Vagina (tissue), 2 donors: Measurements from ENCODE around the gene MRPL10.

ENCODE experiments used
- POLR2AphosphoS5 ChIP-seq, 2 donors: sonication (generic); formaldehyde crosslinking; IDR thresholded peaks; one replicate each; pipeline ENCODE4 v1.9.0; 2017; ENCODE audit warnings: antibody characterized with exemption in 2 of 2, mild to moderate bottlenecking in 2 of 2, low read depth in 1 of 2; ENCODE audit not compliant: insufficient read depth in 1 of 2
- TF ChIP-seq, protein P1 (sequence below), 3 experiments: fragments of 450-650 bp in 2 of 3; fragments of 200-600 bp in 1 of 3; sonication (generic) in 1 of 3; IDR thresholded peaks; one replicate each; pipeline ENCODE4 v1.5.1; 2017 to 2019; ENCODE audit warnings: antibody characterized with exemption in 3 of 3, mild to moderate bottlenecking in 2 of 3, moderate library complexity in 2 of 3

DNA sequence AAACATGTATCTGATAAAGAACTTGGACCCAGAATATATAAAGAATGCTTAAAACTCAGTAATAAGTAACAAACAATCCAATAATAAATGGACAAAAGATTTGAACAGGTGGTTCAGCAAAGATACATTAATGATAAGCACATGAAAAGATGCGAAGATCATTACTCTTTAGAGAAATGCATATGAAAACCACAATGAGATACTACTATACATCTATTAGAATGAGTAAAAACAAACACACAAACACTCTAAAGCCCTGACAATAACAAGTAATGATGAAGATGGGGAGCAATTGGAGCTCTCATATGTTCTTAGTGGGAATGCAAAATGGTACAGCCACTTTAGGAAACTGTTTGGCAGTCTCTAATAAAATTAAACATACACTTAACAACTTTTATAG lies 38.9 kb downstream of the MRPL10 start:
- TF ChIP-seq, protein P1, sequence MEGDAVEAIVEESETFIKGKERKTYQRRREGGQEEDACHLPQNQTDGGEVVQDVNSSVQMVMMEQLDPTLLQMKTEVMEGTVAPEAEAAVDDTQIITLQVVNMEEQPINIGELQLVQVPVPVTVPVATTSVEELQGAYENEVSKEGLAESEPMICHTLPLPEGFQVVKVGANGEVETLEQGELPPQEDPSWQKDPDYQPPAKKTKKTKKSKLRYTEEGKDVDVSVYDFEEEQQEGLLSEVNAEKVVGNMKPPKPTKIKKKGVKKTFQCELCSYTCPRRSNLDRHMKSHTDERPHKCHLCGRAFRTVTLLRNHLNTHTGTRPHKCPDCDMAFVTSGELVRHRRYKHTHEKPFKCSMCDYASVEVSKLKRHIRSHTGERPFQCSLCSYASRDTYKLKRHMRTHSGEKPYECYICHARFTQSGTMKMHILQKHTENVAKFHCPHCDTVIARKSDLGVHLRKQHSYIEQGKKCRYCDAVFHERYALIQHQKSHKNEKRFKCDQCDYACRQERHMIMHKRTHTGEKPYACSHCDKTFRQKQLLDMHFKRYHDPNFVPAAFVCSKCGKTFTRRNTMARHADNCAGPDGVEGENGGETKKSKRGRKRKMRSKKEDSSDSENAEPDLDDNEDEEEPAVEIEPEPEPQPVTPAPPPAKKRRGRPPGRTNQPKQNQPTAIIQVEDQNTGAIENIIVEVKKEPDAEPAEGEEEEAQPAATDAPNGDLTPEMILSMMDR (IDR thresholded peaks at IDR 0.05), result no peak
- no peak for TF ChIP-seq POLR2AphosphoS5 (IDR thresholded peaks at IDR 0.05; ENCODE audit: insufficient read depth in 1 of 2, low read depth in 1 of 2)
